GM12874 (cell line): ENCODE measurements around the gene CHMP2A.

Source experiments
- CTCF ChIP-seq: IDR thresholded peaks from 2 replicates; pipeline ENCODE4 v1.5.1; 2011; ENCODE audit warnings: low read depth, mild to moderate bottlenecking, control low read depth, low read length, moderate library complexity; ENCODE audit not compliant: insufficient read depth

CHMP2A gene

GRCh38 chr19:58522709-58523108 is 32.2 kb downstream of the CHMP2A start:
- no peak for TF ChIP-seq CTCF

GRCh38 chr19:58521651-58522050 is 33.3 kb downstream of the CHMP2A start:
- TF ChIP-seq CTCF, result no peak

- no peak for TF ChIP-seq CTCF
Measured at GRCh38 chr19:58520257-58520599, 34.7 kb downstream of the CHMP2A start.

- TF ChIP-seq CTCF, result peak; percentile 95
Measured at GRCh38 chr19:58519355-58520256, 35.3 kb downstream of the CHMP2A start, which contains the start of gene ZBTB45. Gene ZBTB45, minus strand, starts transcription at chr19:58519810. Its CDS starts 2,137 bp downstream, at chr19:58517673.

- TF ChIP-seq CTCF, result peak; percentile 49; the same call in 1 of the 2 replicates
Measured at GRCh38 chr19:58519087-58519354, 35.9 kb downstream of the CHMP2A start.

- TF ChIP-seq CTCF, result no peak
Measured at GRCh38 chr19:58518256-58519086, 36.4 kb downstream of the CHMP2A start.

- TF ChIP-seq CTCF, result 0 out of 2 replicates have a peak, but pooled peaks have one; percentile 14
Measured at GRCh38 chr19:58516964-58517833, 37.7 kb downstream of the CHMP2A start.
